ENCODE measurements around the gene ENO3.

GRCh38 chr17:4948931-4949320 lies 2.0 kb upstream of the ENO3 start:
- TF ChIP-seq CTCF (IDR thresholded peaks at IDR 0.05) = no peak
- TF ChIP-seq POLR2A (IDR thresholded peaks at IDR 0.05) = no peak
